IMR-90 (cell line): ENCODE results near the gene LYSMD3. TPM values are rescaled to one million over a fixed set of nuclear protein-coding genes. Genes with fewer than 3 reads are reported as not detected.

Experiments
- ATAC-seq: fragments of 200-7000 bp; cut with Tn5 transposase; 2 replicates; pipeline ENCODE4 v1.9.1; 2020; ENCODE audit warnings: low read depth, mild to moderate bottlenecking, moderate library complexity
- BruUV-seq: library from RNA; stranded (reverse); fragments of 400-500 nt; replicated peaks from 2 replicates; lab custom pipeline; 2021; lab: Mats Ljungman, UMichigan
- CTCF ChIA-PET: fragments of 300-600 bp; formaldehyde crosslinking; extraction: SDS; loops from one replicate; lab custom pipeline; 2021; ENCODE audit warnings: antibody characterized with exemption; lab: Yijun Ruan, JAX
- POLR2A ChIA-PET: fragments of 300-600 bp; sonication (Branson Sonifier 250); formaldehyde crosslinking; loops from one replicate; lab custom pipeline; 2022; ENCODE audit warnings: antibody characterized with exemption; ENCODE audit not compliant: unreplicated experiment; lab: Charles Lee
- DNase-seq: peaks from one replicate; pipeline ENCODE4 v3.0.0; 2013
- H2AFZ ChIP-seq: replicated peaks from 2 replicates; pipeline ENCODE3; 2013; ENCODE audit warnings: low read length, mild to moderate bottlenecking; ENCODE audit not compliant: poor library complexity
- H2AK5ac ChIP-seq: 2 replicates; pipeline ENCODE4 v1.6.1; 2013; ENCODE audit warnings: low read depth, low read length, inconsistent platforms
- H2AK9ac ChIP-seq: replicated peaks from 2 replicates; pipeline ENCODE3; 2013; ENCODE audit warnings: mild to moderate bottlenecking, low read depth, low read length, moderate library complexity; ENCODE audit not compliant: poor library complexity
- H2BK120ac ChIP-seq: 2 replicates; pipeline ENCODE4 v1.6.1; 2013; ENCODE audit warnings: low read depth, low read length, inconsistent platforms
- H2BK15ac ChIP-seq: 3 replicates; pipeline ENCODE4 v1.6.1; 2013; ENCODE audit warnings: low read depth, low read length, inconsistent platforms
- H2BK20ac ChIP-seq: 2 replicates; pipeline ENCODE4 v1.6.1; 2013; ENCODE audit warnings: low read depth, mild to moderate bottlenecking, inconsistent platforms, low read length, moderate library complexity
- H2BK5ac ChIP-seq: 2 replicates; pipeline ENCODE4 v1.6.1; 2013; ENCODE audit warnings: mild to moderate bottlenecking, low read depth, low read length, inconsistent platforms; ENCODE audit not compliant: poor library complexity, severe bottlenecking
- H3K14ac ChIP-seq: replicated peaks from 2 replicates; pipeline ENCODE4 v1.6.1; 2013; ENCODE audit warnings: low read depth, low read length, inconsistent platforms
- H3K18ac ChIP-seq: 2 replicates; pipeline ENCODE4 v1.6.1; 2013; ENCODE audit warnings: low read depth, low read length, control low read depth
- H3K23ac ChIP-seq: 2 replicates; pipeline ENCODE4 v1.6.1; 2013; ENCODE audit warnings: low read depth, low read length, inconsistent platforms
- H3K27ac ChIP-seq: 2 replicates; pipeline ENCODE4 v1.5.1; 2013; ENCODE audit warnings: mild to moderate bottlenecking, control low read depth, low read length; ENCODE audit not compliant: insufficient read depth
- H3K27me3 ChIP-seq: 2 replicates; pipeline ENCODE4 v1.6.1; 2013; ENCODE audit warnings: low read length; ENCODE audit not compliant: control insufficient read depth, insufficient read depth
- H3K36me3 ChIP-seq: 2 replicates; pipeline ENCODE4 v1.6.1; 2013; ENCODE audit warnings: low read length, mixed read lengths; ENCODE audit not compliant: control insufficient read depth, insufficient read depth
- H3K4ac ChIP-seq: 2 replicates; pipeline ENCODE4 v1.6.1; 2013; ENCODE audit warnings: low read depth, low read length, inconsistent platforms
- H3K4me1 ChIP-seq: 2 replicates; pipeline ENCODE4 v1.6.1; 2013; ENCODE audit warnings: low read length, mixed read lengths; ENCODE audit not compliant: control insufficient read depth, insufficient read depth
- H3K4me2 ChIP-seq: 2 replicates; pipeline ENCODE4 v1.6.1; 2013; ENCODE audit warnings: low read depth, mild to moderate bottlenecking, control low read depth, low read length, moderate library complexity
- H3K4me3 ChIP-seq: 2 replicates; pipeline ENCODE4 v1.5.1; 2013; ENCODE audit warnings: low read depth, mild to moderate bottlenecking, control low read depth, low read length, moderate library complexity; ENCODE audit not compliant: insufficient read depth
- H3K56ac ChIP-seq: 2 replicates; pipeline ENCODE4 v1.6.1; 2013; ENCODE audit warnings: low read length, inconsistent platforms; ENCODE audit not compliant: insufficient read depth; ENCODE audit errors: extremely low read depth
- H3K79me1 ChIP-seq, 2 experiments: 2 replicates each; pipeline ENCODE4 v1.6.1; 2013; ENCODE audit warnings: low read length in 2 of 2, inconsistent platforms in 1 of 2, low read depth in 1 of 2
- H3K9ac ChIP-seq: 2 replicates; pipeline ENCODE4 v1.6.1; 2013; ENCODE audit warnings: low read depth, low read length, control low read depth
- H3K9me1 ChIP-seq: 2 replicates; pipeline ENCODE4 v1.6.1; 2013; ENCODE audit warnings: low read length, inconsistent platforms; ENCODE audit not compliant: insufficient read depth
- H3K9me3 ChIP-seq: 2 replicates; pipeline ENCODE4 v1.6.1; 2013; ENCODE audit warnings: low read length; ENCODE audit not compliant: control insufficient read depth, insufficient read depth
- H4K20me1 ChIP-seq: 2 replicates; pipeline ENCODE4 v1.6.1; 2013; ENCODE audit warnings: low read length, inconsistent platforms; ENCODE audit not compliant: insufficient read depth
- H4K5ac ChIP-seq: 2 replicates; pipeline ENCODE4 v1.6.1; 2013; ENCODE audit warnings: mild to moderate bottlenecking, low read depth, low read length, control low read depth
- H4K8ac ChIP-seq, 2 experiments: 2 replicates each; pipeline ENCODE4 v1.6.1; 2013; ENCODE audit warnings: low read depth in 2 of 2, low read length in 2 of 2, control low read depth in 1 of 2, inconsistent platforms in 1 of 2
- H4K91ac ChIP-seq: 2 replicates; pipeline ENCODE4 v1.6.1; 2013; ENCODE audit warnings: low read depth, low read length, inconsistent platforms; ENCODE audit not compliant: insufficient read depth
- MAFK ChIP-seq: IDR thresholded peaks from 2 replicates; pipeline ENCODE4 v1.6.1; 2012; ENCODE audit warnings: low read depth, low read length, improper control_type of control experiment
- MAZ ChIP-seq: IDR thresholded peaks from 2 replicates; pipeline ENCODE4 v1.6.1; 2012; ENCODE audit warnings: low read depth, mild to moderate bottlenecking, low read length, improper control_type of control experiment, moderate library complexity, borderline replicate concordance
- MXI1 ChIP-seq: IDR thresholded peaks from 2 replicates; pipeline ENCODE4 v1.6.1; 2012; ENCODE audit warnings: low read depth, mild to moderate bottlenecking, low read length, moderate library complexity, borderline replicate concordance
- RAD21 ChIP-seq: IDR thresholded peaks from 2 replicates; pipeline ENCODE4 v1.6.1; 2012; ENCODE audit warnings: low read length, improper control_type of control experiment
- RFX5 ChIP-seq: IDR thresholded peaks from 2 replicates; pipeline ENCODE4 v1.8.0; 2012; ENCODE audit warnings: low read depth, mild to moderate bottlenecking, low read length, moderate library complexity
- WGBS, 2 experiments: methylation state at CpG; one replicate each; pipeline versions ENCODE4 v1.1.5 to v1.1.7; 2013; ENCODE audit warnings: missing lambda C conversion rate in 2 of 2; ENCODE audit not compliant: insufficient read length in 1 of 2; ENCODE audit errors: extremely low coverage in 2 of 2; 5-methylcytosine and 5-hydroxymethylcytosine counted together
- dilution Hi-C: fragments of 300-500 bp; cut with HindIII; formaldehyde crosslinking; loops from one replicate; pipeline ENCODE4 v1.14.3; 2018; ENCODE audit warnings: low sequenced_read_pairs; ENCODE audit not compliant: unreplicated experiment
- in situ Hi-C: fragments of 300-500 bp; cut with MboI; formaldehyde crosslinking; loops from 3 replicates; pipeline ENCODE4 v1.14.3; 2019; ENCODE audit warnings: low sequenced_read_pairs, inconsistent platforms, mixed read lengths
- intact Hi-C: fragments of 100-400 bp; cut with micrococcal nuclease; formaldehyde crosslinking; loops from 2 replicates; pipeline ENCODE4 v1.10.0; 2022
- polyA plus RNA-seq, 3 experiments: library from polyadenylated mRNA; depleted of rRNA; stranded (reverse); fragments of >200 nt; gene quantifications; 2 replicates each; pipeline ENCODE4 v1.2.3, GENCODE V29; 2012; ENCODE audit warnings: low replicate concordance in 1 of 3
- total RNA-seq: library from RNA; depleted of rRNA; stranded (reverse); fragments of >200 nt; gene quantifications from 2 replicates; pipeline ENCODE4 v1.2.3, GENCODE V29; 2012

LYSMD3 gene
- total and polyA plus RNA-seq, 2 of the 4 experiments (the other 2 are of a cell fraction), result 10.2 to 21.1 TPM

DNA sequence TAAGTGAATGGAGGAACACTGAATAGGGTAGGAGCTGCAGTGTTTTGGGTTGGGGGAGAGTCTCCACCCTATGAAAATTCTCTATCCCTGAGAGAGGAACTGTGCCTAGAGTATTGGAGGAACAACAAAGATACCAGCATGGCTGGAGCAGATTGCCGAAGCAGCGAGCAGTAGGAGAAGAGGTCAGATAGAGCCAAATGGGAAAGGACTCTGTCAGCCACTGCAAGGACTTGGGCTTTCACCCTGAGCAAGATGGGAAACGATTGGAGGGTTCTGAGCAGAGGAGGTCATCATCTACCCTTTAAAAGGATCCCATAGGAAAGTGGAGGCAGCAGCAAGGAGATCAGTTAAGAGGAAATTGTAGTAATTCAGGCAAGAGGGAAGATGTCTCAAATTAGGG lies 4.4 kb upstream of the LYSMD3 start:
- Histone ChIP-seq H3K4me1 (no peaks in the 10 kb centered on the region), H2AK5ac (no peak overlapping the region), H3K4me2 (no peak overlapping the region), H3K27me3 (peaks cover 7% of the 10 kb centered on the region), H3K4me3 (no peak overlapping the region), H3K23ac (no peak overlapping the region), H3K9ac (no peak overlapping the region), H3K9me1 (no peaks in the 10 kb centered on the region), H3K18ac (no peak overlapping the region), H3K56ac (no peak overlapping the region), H2BK5ac (no peak overlapping the region), H4K91ac (no peak overlapping the region), H2AK9ac (no peak overlapping the region), H4K5ac (no peak overlapping the region), H2BK15ac (no peak overlapping the region), H3K79me1 (peaks cover 3 to 5% of the 10 kb centered on the region in 2 experiments; a peak in 3 of 4 replicates), H3K27ac (no peak overlapping the region), H3K4ac (no peak overlapping the region), H2AFZ (no peak overlapping the region), H2BK120ac (no peak overlapping the region), H4K20me1 (no peaks in the 10 kb centered on the region), H3K14ac (no peak overlapping the region), H3K36me3 (no peaks in the 10 kb centered on the region), H4K8ac (no peak overlapping the region), H2BK20ac (no peak overlapping the region), H3K9me3 (no peaks in the 10 kb centered on the region)
- DNase-seq (no peak), ATAC-seq (no peak)
- dilution Hi-C loops (no loop called here), intact Hi-C loops (no loop called here), in situ Hi-C loops (loop anchor here (10.0 kb wide), 1 partner anchor 99 kb away; no protein-coding TSS in a partner anchor)
- CTCF ChIA-PET, result no interaction called here
- BruUV-seq, result no TSS peak
- no CpG with 5 or more reads among the region's 3 CpGs for WGBS, 2 experiments
- POLR2A ChIA-PET, result no interaction called here
- TF ChIP-seq MXI1 (no peak), MAFK (no peak), RAD21 (no peak), MAZ (no peak), RFX5 (no peak)
